PC-3 (cell line): ENCODE results near the gene NPC1.

Experiments used
- CTCF ChIP-seq: fragments of 300-600 bp; sonication (generic); conservative IDR thresholded peaks from 2 replicates; pipeline ENCODE4 v1.5.1; 2017; ENCODE audit warnings: antibody characterized with exemption, low read depth, mild to moderate bottlenecking, low read length
- EZH2 ChIP-seq: fragments of 300-600 bp; sonication (generic); IDR thresholded peaks from one replicate; pipeline ENCODE4 v1.6.1; 2017; ENCODE audit warnings: antibody characterized with exemption, mild to moderate bottlenecking, low read length; ENCODE audit not compliant: unreplicated experiment

- TF ChIP-seq CTCF = no peak
- no peak for TF ChIP-seq EZH2
Measured at GRCh38 chr18:23574611-23575308, 11.5 kb downstream of the NPC1 start.
